ENCODE measurements around the gene COMMD6. TPM values are rescaled to one million over a fixed set of nuclear protein-coding genes. Genes with fewer than 3 reads are reported as not detected.

COMMD6 gene
- total and polyA plus RNA-seq, 2 experiments from 2014 or later, result 34.9 to 339 TPM

GRCh38 chr13:75486146-75487062 lies 51.2 kb downstream of the COMMD6 start:
- H3K27me3 Mint-ChIP-seq (ENCODE audit: insufficient read depth, low read depth, poor library complexity), result peaks cover 11% of the 10 kb centered on the region
- no peaks in the 10 kb centered on the region for H3K79me2 ChIP-seq (replicated peaks; ENCODE audit: insufficient read depth)
- DNase-seq (ENCODE audit: low spot score) (peak; percentile 19), ATAC-seq (no peak)
- no peak overlapping the region for H3K4me2 ChIP-seq
- H3F3A ChIP-seq (replicated peaks; ENCODE audit: low read depth), result no peaks in the 10 kb centered on the region; the same call in 1 of the 2 replicates
- H3K27me3 ChIP-seq (ENCODE audit: insufficient read depth), result no peaks in the 10 kb centered on the region
- peak overlapping the region; percentile 93 for H3K27ac Mint-ChIP-seq
- no peaks in the 10 kb centered on the region for H3K9me2 ChIP-seq (ENCODE audit: insufficient read depth)
- H3K4me3 ChIP-seq, result no peak overlapping the region
- no peak for TF ChIP-seq ZNF462 (CRISPR knock-in tag; IDR thresholded peaks at IDR 0.05)
- no peak for TF ChIP-seq POLR2AphosphoS5 (IDR thresholded peaks at IDR 0.05; ENCODE audit: low read depth)
- TF ChIP-seq ZNF331 (CRISPR knock-in tag; IDR thresholded peaks at IDR 0.05; ENCODE audit: low read depth), result no peak
- TF ChIP-seq CREB1 (CRISPR knock-in tag; IDR thresholded peaks at IDR 0.05; ENCODE audit: low read depth), result no peak
- TF ChIP-seq ETS1 (IDR thresholded peaks at IDR 0.05), result no peak
- no peak for TF ChIP-seq CTCF (conservative IDR thresholded peaks at IDR 0.05; ENCODE audit: low read depth in 2 of 2)
- TF ChIP-seq EZH2 (IDR thresholded peaks at IDR 0.05; ENCODE audit: low read depth, unreplicated experiment), result no peak
- no peak for TF ChIP-seq NANOG (IDR thresholded peaks at IDR 0.05; ENCODE audit: borderline replicate concordance)
- no peak for TF ChIP-seq JUNB (IDR thresholded peaks at IDR 0.05; ENCODE audit: unreplicated experiment)
- TF ChIP-seq REST (IDR thresholded peaks at IDR 0.05; ENCODE audit: unreplicated experiment), result no peak
- TF ChIP-seq EZH2phosphoT487 (IDR thresholded peaks at IDR 0.05; ENCODE audit: unreplicated experiment), result no peak
- no peak for TF ChIP-seq STAT1 (IDR thresholded peaks at IDR 0.05; ENCODE audit: unreplicated experiment)
- no peak for TF ChIP-seq ZNF114 (CRISPR knock-in tag; IDR thresholded peaks at IDR 0.05)
- peaks cover 19% of the 10 kb centered on the region for H3K4me1 Mint-ChIP-seq
- H3K27ac ChIP-seq (ENCODE audit: low read depth), result no peak overlapping the region
- H3K36me3 Mint-ChIP-seq (ENCODE audit: low read depth), result peaks cover 3% of the 10 kb centered on the region; the same call in 1 of the 3 replicates
- H3K4me3 Mint-ChIP-seq, result no peak overlapping the region
- peaks cover 7% of the 10 kb centered on the region for H3K4me1 ChIP-seq (ENCODE audit: insufficient read depth)
- no peaks in the 10 kb centered on the region; the same call in 2 of the 3 replicates for H3K9me3 Mint-ChIP-seq
- no peaks in the 10 kb centered on the region for H4K20me1 ChIP-seq (replicated peaks; ENCODE audit: insufficient read depth)
- no peaks in the 10 kb centered on the region for H3K36me3 ChIP-seq (ENCODE audit: insufficient read depth)
- H2AFZ ChIP-seq, result peak overlapping the region; percentile 56; the same call in 1 of the 2 replicates
